ENCODE measurements around the gene UQCC5.

UQCC5 gene

DNA sequence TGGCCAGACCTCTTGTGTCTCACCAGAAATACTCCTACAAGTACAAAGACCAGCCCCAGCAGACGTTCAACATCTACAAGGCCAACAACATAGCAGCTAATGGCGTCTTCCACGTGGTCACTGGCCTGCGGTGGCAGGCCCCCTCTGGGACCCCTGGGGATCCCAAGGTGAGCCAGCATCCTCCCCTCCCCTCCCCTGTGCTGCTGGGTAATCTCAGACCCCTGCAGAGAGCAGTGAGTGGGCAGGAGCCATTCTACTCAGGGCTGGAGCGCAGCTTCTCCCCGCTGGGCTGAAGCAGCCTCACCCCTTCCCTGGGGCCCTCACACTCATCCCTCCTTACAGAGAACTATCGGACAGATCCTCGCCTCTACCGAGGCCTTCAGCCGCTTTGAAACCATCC is 31.4 kb upstream of the UQCC5 start:
- DNase-seq (ENCODE audit: low spot score): no peak

DNA sequence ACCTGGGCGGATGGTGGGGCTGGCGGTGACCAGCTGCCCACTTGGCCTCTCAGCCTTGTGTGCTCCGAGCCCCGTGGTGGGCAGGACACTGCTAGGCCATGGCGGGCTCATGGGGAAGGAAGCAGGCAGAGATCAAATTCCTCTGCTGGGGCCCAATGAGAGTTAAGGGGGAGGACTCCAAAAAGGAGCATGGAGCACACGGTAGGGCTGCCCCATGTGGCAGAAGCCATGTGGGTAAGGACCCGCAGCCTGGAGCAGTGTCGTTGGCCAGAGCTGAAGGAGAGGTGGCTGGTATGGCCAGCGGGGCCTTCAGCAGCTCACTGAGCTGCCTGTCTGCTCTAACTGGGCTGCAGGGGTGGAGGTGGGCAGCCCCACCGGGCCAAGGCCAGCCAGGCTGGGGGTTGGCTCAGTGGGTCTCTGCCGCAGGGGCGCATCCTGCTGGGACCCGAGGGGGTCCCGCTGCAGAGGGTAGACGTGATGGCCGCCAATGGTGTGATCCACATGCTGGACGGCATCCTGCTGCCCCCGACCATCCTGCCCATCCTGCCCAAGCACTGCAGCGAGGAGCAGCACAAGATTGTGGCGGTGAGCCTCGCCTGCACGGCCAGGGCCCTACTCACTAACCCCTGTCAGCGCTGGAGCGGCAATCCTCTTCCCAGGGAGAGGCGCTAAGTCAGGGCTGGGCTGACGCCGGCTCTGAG is 30.0 kb upstream of the UQCC5 start:
- DNase-seq (ENCODE audit: low spot score): no peak

- DNase-seq (ENCODE audit: low spot score): peak; percentile 22
Observed at GRCh38 chr3:52507359-52507758, 29.0 kb upstream of the UQCC5 start.

DNA sequence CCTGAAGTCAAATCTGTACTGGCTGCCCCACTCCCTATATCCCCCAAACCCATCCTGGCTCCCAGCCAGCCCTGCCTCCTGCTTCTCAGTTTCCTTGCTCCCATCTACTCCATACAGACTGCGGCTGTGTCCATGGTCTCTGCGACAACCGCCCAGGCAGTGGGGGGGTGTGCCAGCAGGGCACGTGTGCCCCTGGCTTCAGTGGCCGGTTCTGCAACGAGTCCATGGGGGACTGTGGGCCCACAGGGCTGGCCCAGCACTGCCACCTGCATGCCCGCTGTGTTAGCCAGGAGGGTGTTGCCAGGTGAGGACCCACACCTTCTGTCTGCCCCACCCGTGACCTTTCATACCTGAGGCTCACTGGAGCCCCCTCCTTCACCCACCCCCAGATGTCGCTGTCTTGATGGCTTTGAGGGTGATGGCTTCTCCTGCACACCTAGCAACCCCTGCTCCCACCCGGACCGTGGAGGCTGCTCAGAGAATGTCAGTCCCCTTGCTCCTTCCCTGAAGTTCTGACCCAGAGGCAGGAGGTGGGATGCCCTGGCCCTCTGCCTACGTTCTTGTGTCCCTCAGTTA is 26.6 kb upstream of the UQCC5 start:
- DNase-seq (ENCODE audit: low spot score): no peak

DNA sequence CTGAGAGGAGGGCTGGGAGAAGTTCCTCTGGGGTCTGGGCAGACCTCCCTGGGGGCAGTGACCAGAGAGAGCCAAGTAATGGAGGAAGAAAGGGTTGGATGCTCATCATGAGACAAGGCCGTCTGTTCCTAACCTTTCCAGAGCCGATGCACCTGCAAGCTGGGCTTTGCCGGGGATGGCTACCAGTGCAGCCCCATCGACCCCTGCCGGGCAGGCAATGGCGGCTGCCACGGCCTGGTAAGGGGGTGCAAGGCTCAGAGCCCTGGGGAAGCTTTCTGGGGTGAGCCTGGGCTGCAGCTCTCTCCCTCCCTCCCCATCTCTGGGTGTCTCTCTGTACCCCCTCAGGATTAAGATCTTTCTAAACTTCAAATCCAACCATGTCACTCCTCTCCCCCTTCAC is 24.9 kb upstream of the UQCC5 start:
- DNase-seq (ENCODE audit: low spot score): no peak

GRCh38 chr3:52512105-52512504 is 24.3 kb upstream of the UQCC5 start:
- no peak for DNase-seq (ENCODE audit: low spot score)

DNA sequence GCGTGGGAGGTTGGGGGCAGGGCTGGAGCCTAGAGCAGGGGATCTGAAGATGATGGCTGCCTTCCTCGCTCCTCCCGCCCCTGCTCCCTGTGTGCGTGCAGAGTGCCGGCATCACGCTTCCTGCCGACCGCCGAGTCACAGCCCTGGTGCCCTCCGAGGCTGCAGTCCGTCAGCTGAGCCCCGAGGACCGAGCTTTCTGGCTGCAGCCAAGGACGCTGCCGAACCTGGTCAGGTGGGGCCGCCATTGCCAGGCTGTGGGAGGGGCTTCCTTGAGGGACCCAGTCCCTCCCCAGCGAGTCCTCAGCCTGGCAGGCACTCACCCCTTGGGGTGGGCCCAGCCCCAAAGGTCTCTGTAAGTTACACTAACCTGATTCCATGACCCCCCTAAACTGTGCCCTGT is 23.7 kb upstream of the UQCC5 start:
- no peak for DNase-seq (ENCODE audit: low spot score)

DNA sequence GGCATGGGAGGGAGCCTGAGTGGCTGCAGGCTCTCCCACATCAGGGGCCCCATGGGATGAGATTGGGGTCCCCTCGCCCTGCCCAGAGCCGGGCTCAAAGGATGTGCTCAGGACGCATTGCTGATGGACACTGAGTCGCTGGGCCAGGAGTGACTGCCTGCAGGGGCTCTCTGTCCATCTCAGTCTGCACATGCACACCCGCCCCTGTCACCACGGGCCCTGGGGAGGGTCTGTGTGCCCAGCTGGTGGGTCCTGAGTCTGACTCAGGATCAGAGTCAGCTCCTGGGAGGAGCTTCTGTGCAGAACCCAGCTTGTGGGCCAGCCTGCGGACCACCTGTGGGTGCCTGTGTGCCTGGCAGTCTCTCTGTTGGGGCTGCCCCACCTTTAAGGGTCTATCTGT is 23.1 kb upstream of the UQCC5 start:
- DNase-seq (ENCODE audit: low spot score): no peak

DNA sequence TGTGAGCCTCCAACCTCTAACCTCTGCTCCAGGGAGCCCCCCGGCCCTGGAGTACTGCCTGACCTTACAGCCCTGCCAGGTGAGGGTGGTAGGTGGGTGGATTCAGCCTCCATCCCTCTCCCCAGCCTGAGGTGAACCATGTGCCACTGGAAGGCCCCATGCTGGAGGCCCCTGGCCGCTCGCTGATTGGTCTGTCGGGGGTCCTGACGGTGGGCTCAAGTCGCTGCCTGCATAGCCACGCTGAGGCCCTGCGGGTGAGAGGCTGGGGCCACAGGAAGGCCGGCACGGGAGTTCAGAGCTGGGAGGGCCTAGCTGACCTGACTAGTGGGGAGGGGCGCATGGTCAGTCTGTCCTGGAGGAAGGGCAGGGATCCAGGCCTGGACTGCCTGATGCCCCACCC is 21.8 kb upstream of the UQCC5 start:
- DNase-seq (ENCODE audit: low spot score): no peak

- no peak for DNase-seq (ENCODE audit: low spot score)
Observed at GRCh38 chr3:52515192-52515591, 21.2 kb upstream of the UQCC5 start.

- no peak for DNase-seq (ENCODE audit: low spot score)
Observed at GRCh38 chr3:52516509-52517195, 19.8 kb upstream of the UQCC5 start.

- no peak for DNase-seq (ENCODE audit: low spot score)
Observed at GRCh38 chr3:52517796-52518722, 18.3 kb upstream of the UQCC5 start.

GRCh38 chr3:52518723-52519444 is 17.5 kb upstream of the UQCC5 start:
- DNase-seq (ENCODE audit: low spot score): peak; percentile 26

GRCh38 chr3:52519445-52520140 is 16.8 kb upstream of the UQCC5 start:
- no peak for DNase-seq (ENCODE audit: low spot score)

DNA sequence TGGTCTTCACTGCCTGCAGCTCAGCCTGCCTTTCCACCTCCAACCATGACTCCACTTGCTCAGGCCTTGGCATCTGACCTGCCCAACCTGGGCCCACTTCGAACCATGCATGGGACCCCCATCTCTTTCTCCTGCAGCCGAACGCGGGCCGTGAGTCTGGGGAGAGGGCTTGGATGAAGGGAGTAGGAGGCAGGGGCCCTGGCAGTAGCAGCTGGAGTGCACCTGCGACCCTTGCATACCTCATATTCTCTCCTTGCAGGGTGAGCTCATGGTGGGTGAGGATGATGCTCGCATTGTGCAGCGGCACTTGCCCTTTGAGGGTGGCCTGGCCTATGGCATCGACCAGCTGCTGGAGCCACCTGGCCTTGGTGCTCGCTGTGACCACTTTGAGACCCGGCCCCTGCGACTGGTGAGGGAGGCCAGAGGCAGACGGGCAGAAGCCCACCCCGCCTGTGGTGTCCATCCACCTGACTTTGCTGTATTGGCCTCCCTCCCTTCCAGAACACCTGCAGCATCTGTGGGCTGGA is 16.2 kb upstream of the UQCC5 start:
- no peak for DNase-seq (ENCODE audit: low spot score)

DNA sequence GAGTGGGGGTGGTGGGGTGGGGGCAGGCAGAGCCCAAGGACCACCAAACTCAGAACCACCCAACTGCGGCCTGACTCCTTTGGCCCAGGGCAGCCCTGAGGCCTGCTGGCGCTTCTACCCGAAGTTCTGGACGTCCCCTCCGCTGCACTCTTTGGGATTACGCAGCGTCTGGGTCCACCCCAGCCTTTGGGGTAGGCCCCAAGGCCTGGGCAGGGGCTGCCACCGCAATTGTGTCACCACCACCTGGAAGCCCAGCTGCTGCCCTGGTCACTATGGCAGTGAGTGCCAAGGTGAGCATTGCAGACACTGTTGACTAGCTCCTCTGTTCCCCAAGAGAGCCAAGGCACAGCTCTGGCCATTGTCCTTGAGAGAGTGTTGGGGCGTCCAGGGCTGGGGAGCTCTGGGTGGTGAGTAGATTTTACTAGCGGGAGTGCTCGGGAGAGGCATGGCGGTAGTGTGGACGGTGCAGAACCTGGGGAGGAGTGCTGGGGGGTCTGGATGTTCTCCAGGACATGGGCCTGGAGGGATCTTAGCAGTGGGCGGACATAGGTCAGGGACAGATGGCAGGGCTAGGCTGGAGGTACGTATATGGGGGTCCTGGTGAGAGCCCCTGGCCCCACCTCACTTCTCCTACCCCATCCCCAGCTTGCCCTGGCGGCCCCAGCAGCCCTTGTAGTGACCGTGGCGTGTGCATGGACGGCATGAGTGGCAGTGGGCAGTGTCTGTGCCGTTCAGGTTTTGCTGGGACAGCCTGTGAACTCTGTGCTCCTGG is 15.5 kb upstream of the UQCC5 start:
- no peak for DNase-seq (ENCODE audit: low spot score)

- DNase-seq (ENCODE audit: low spot score): no peak
Observed at GRCh38 chr3:52521488-52521824, 14.9 kb upstream of the UQCC5 start.

- no peak for DNase-seq (ENCODE audit: low spot score)
Observed at GRCh38 chr3:52521881-52522650, 14.3 kb upstream of the UQCC5 start.

GRCh38 chr3:52522651-52523251 is 13.7 kb upstream of the UQCC5 start:
- DNase-seq (ENCODE audit: low spot score): no peak

Data from kidney tubule cell (primary cell).